ENCODE measurements around the gene ZBTB7A. TPM values are rescaled to one million over a fixed set of nuclear protein-coding genes. Genes with fewer than 3 reads are reported as not detected.
"Not testable (repeated sequence)": the region's sequence is repeated elsewhere in the genome, so short reads cannot be mapped to it uniquely, and the experiment has no call there.

Gene ZBTB7A
- total and polyA plus RNA-seq, 10 of the 15 experiments (the other 5 are each of a cell fraction or from before 2014, with no cell fraction given) = 0.26 to 42.4 (median 4.5) TPM

GRCh38 chr19:3998667-3999412 lies 67.9 kb downstream of the ZBTB7A start:
- H4K20me1 ChIP-seq (ENCODE audit: control insufficient read depth, insufficient read depth); H3K36me3 ChIP-seq (ENCODE audit: control insufficient read depth in 2 of 2, insufficient read depth in 2 of 2, low read length in 1 of 2); FAIRE-seq; CTCF ChIA-PET; H3K4me2 ChIP-seq (ENCODE audit: control insufficient read depth, insufficient read depth); intact Hi-C loops (cut with micrococcal nuclease; ENCODE audit: unreplicated experiment); BruUV-seq (replicated peaks); RAD21 ChIA-PET (ENCODE audit: unreplicated experiment); H2AFZ ChIP-seq (ENCODE audit: control insufficient read depth, low read depth, low read length); in situ Hi-C loops (cut with MboI); H3K27ac ChIP-seq (ENCODE audit: control insufficient read depth, insufficient read depth); DNase-seq (ENCODE audit: low read depth, low spot score); H3K27me3 ChIP-seq (replicated peaks in 1 of 2; ENCODE audit: control insufficient read depth in 2 of 2, insufficient read depth in 2 of 2, low read length in 1 of 2); H3K4me3 ChIP-seq; H3K9ac ChIP-seq (ENCODE audit: control insufficient read depth, insufficient read depth, low read length); H3K79me2 ChIP-seq (ENCODE audit: control insufficient read depth, insufficient read depth, low read length); H3K9me3 ChIP-seq (replicated peaks; ENCODE audit: control insufficient read depth, insufficient read depth, low read length); H3K4me1 ChIP-seq (ENCODE audit: control insufficient read depth, insufficient read depth, low read length); POLR2A ChIA-PET; ATAC-seq: not testable (repeated sequence)
- WGBS (ENCODE audit: insufficient coverage, insufficient replicate concordance, low lambda C conversion rate, missing lambda C conversion rate) = 76% methylated on average over 23 of the region's 29 CpGs
- SMC1A ChIA-PET (ENCODE audit: uncharacterized antibody, unreplicated experiment) = interaction anchor here (0.7 kb wide), 1 partner anchor 103 kb away, joined by 3 read pairs; no protein-coding TSS in a partner anchor

GRCh38 chr19:3995607-3996006 lies 71.1 kb downstream of the ZBTB7A start:
- ChIA-PET CTCF (no interaction called here), POLR2A (interaction anchor here (0.7 to 1.0 kb wide), 2 partner anchors 11 to 117 kb away, joined by 3 to 6 read pairs; partner anchors contain the start of gene EEF2), SMC1A (ENCODE audit: uncharacterized antibody, unreplicated experiment) (no interaction called here), RAD21 (ENCODE audit: unreplicated experiment) (interaction anchor here (1.0 kb wide), 1 partner anchor 10 kb away, joined by 3 read pairs; the partner anchor contains the start of gene EEF2)
- Histone ChIP-seq H3K27ac (ENCODE audit: control insufficient read depth, insufficient read depth) (no peak overlapping the region), H3K79me2 (ENCODE audit: control insufficient read depth, insufficient read depth, low read length) (no peaks in the 10 kb centered on the region), H4K20me1 (ENCODE audit: control insufficient read depth, insufficient read depth) (no peaks in the 10 kb centered on the region), H3K36me3 (ENCODE audit: control insufficient read depth in 2 of 2, insufficient read depth in 2 of 2, low read length in 1 of 2) (no peaks in the 10 kb centered on the region), H3K4me2 (ENCODE audit: control insufficient read depth, insufficient read depth) (no peak overlapping the region), H3K4me1 (ENCODE audit: control insufficient read depth, insufficient read depth, low read length) (no peaks in the 10 kb centered on the region), H3K27me3 (replicated peaks in 1 of 2; ENCODE audit: control insufficient read depth in 2 of 2, insufficient read depth in 2 of 2, low read length in 1 of 2) (no peaks in the 10 kb centered on the region), H2AFZ (ENCODE audit: control insufficient read depth, low read depth, low read length) (no peak overlapping the region), H3K9me3 (replicated peaks; ENCODE audit: control insufficient read depth, insufficient read depth, low read length) (no peaks in the 10 kb centered on the region), H3K9ac (ENCODE audit: control insufficient read depth, insufficient read depth, low read length) (no peak overlapping the region), H3K4me3 (no peak overlapping the region)
- intact Hi-C loops (cut with micrococcal nuclease; ENCODE audit: unreplicated experiment) (no loop called here), in situ Hi-C loops (cut with MboI) (no loop called here)
- FAIRE-seq (no peak), DNase-seq (ENCODE audit: low read depth, low spot score) (no peak), ATAC-seq (no peak)
- WGBS (ENCODE audit: insufficient coverage, insufficient replicate concordance, low lambda C conversion rate, missing lambda C conversion rate) = 62% methylated on average over 6 of the region's 6 CpGs
- BruUV-seq (replicated peaks) = no TSS peak
- no peak for TF ChIP-seq NFXL1 (IDR thresholded peaks at IDR 0.05; ENCODE audit: borderline replicate concordance)
- TF ChIP-seq, protein P1, sequence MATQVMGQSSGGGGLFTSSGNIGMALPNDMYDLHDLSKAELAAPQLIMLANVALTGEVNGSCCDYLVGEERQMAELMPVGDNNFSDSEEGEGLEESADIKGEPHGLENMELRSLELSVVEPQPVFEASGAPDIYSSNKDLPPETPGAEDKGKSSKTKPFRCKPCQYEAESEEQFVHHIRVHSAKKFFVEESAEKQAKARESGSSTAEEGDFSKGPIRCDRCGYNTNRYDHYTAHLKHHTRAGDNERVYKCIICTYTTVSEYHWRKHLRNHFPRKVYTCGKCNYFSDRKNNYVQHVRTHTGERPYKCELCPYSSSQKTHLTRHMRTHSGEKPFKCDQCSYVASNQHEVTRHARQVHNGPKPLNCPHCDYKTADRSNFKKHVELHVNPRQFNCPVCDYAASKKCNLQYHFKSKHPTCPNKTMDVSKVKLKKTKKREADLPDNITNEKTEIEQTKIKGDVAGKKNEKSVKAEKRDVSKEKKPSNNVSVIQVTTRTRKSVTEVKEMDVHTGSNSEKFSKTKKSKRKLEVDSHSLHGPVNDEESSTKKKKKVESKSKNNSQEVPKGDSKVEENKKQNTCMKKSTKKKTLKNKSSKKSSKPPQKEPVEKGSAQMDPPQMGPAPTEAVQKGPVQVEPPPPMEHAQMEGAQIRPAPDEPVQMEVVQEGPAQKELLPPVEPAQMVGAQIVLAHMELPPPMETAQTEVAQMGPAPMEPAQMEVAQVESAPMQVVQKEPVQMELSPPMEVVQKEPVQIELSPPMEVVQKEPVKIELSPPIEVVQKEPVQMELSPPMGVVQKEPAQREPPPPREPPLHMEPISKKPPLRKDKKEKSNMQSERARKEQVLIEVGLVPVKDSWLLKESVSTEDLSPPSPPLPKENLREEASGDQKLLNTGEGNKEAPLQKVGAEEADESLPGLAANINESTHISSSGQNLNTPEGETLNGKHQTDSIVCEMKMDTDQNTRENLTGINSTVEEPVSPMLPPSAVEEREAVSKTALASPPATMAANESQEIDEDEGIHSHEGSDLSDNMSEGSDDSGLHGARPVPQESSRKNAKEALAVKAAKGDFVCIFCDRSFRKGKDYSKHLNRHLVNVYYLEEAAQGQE (IDR thresholded peaks at IDR 0.05; ENCODE audit: low read depth, low read length) = no peak
- no peak for TF ChIP-seq ZNF592 (IDR thresholded peaks at IDR 0.05)
- no peak for TF ChIP-seq RCOR1 (conservative IDR thresholded peaks at IDR 0.05; ENCODE audit: low read depth, low read length)
- TF ChIP-seq CBX3 (IDR thresholded peaks at IDR 0.05; ENCODE audit: borderline replicate concordance, low read depth) = no peak

All from GM12878 (cell line).